ENCODE results near the gene MMP7.

Gene MMP7

GRCh38 chr11:102523887-102524286 is 6.7 kb downstream of the MMP7 start:
- Mint-ChIP-seq H3K4me1 (no peaks in the 10 kb centered on the region), H3K9me3 (no peaks in the 10 kb centered on the region), H3K4me3 (no peak overlapping the region), H3K27ac (no peak overlapping the region), H3K36me3 (ENCODE audit: low read depth) (no peaks in the 10 kb centered on the region), H3K27me3 (ENCODE audit: low read depth) (no peaks in the 10 kb centered on the region)
- no peak for TF ChIP-seq CTCF (IDR thresholded peaks at IDR 0.05; ENCODE audit: unreplicated experiment in 3 of 3)

GRCh38 chr11:102523189-102523570 is 7.4 kb downstream of the MMP7 start:
- TF ChIP-seq CTCF (IDR thresholded peaks at IDR 0.05; ENCODE audit: unreplicated experiment in 3 of 3), result no peak
- Mint-ChIP-seq H3K27ac (no peak overlapping the region), H3K4me1 (no peaks in the 10 kb centered on the region), H3K4me3 (no peak overlapping the region), H3K36me3 (ENCODE audit: low read depth) (no peaks in the 10 kb centered on the region), H3K27me3 (ENCODE audit: low read depth) (no peaks in the 10 kb centered on the region), H3K9me3 (no peaks in the 10 kb centered on the region)

- Mint-ChIP-seq H3K27ac (no peak overlapping the region), H3K27me3 (ENCODE audit: low read depth) (no peaks in the 10 kb centered on the region), H3K4me3 (no peak overlapping the region), H3K4me1 (no peaks in the 10 kb centered on the region), H3K36me3 (ENCODE audit: low read depth) (no peaks in the 10 kb centered on the region), H3K9me3 (no peaks in the 10 kb centered on the region)
- no peak for TF ChIP-seq CTCF (IDR thresholded peaks at IDR 0.05; ENCODE audit: unreplicated experiment in 3 of 3)
Observed at GRCh38 chr11:102522312-102523188, 8.0 kb downstream of the MMP7 start.

GRCh38 chr11:102521121-102521520 is 9.4 kb downstream of the MMP7 start:
- TF ChIP-seq CTCF (IDR thresholded peaks at IDR 0.05; ENCODE audit: unreplicated experiment in 3 of 3), result no peak
- H3K4me3 Mint-ChIP-seq, result no peak overlapping the region
- H3K36me3 Mint-ChIP-seq (ENCODE audit: low read depth), result no peaks in the 10 kb centered on the region
- no peaks in the 10 kb centered on the region for H3K9me3 Mint-ChIP-seq
- H3K4me1 Mint-ChIP-seq, result no peaks in the 10 kb centered on the region
- no peak overlapping the region for H3K27ac Mint-ChIP-seq
- H3K27me3 Mint-ChIP-seq (ENCODE audit: low read depth), result no peaks in the 10 kb centered on the region

- no peak for TF ChIP-seq CTCF (IDR thresholded peaks at IDR 0.05; ENCODE audit: unreplicated experiment in 3 of 3)
- no peaks in the 10 kb centered on the region for H3K36me3 Mint-ChIP-seq (ENCODE audit: low read depth)
- H3K9me3 Mint-ChIP-seq, result no peaks in the 10 kb centered on the region
- no peak overlapping the region for H3K4me3 Mint-ChIP-seq
- H3K27me3 Mint-ChIP-seq (ENCODE audit: low read depth), result no peaks in the 10 kb centered on the region
- H3K27ac Mint-ChIP-seq, result no peak overlapping the region
- no peaks in the 10 kb centered on the region for H3K4me1 Mint-ChIP-seq
Observed at GRCh38 chr11:102520514-102520913, 10.0 kb downstream of the MMP7 start.
